ENCODE measurements around the gene IPO5. TPM values are rescaled to one million over a fixed set of nuclear protein-coding genes. Genes with fewer than 3 reads are reported as not detected.

IPO5 gene
- total RNA-seq, 1 donor from 2014 or later: 154 TPM

DNA sequence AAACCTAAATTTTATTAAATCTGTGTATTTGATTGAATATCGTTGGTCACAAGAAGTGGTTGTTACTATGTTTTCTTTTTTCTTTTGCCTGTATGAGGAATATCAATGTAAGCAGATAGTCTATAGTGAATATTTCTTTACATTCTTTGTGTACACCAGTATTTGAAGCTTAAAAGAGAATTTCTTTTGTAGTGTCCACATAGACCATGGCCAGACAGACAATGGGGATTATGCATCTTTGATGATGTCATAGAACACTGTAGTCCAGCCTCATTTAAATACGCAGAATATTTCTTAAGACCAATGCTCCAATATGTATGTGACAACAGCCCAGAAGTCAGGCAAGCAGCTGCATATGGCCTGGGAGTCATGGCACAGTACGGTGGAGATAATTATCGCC, 64.8 kb downstream of the IPO5 start:
- Mint-ChIP-seq H3K27ac (ENCODE audit: unreplicated experiment) (no peak overlapping the region), H3K4me1 (ENCODE audit: unreplicated experiment) (peaks cover 14% of the 10 kb centered on the region), H3K27me3 (ENCODE audit: unreplicated experiment) (no peaks in the 10 kb centered on the region), H3K9me3 (ENCODE audit: unreplicated experiment) (no peaks in the 10 kb centered on the region), H3K36me3 (ENCODE audit: low read depth, unreplicated experiment) (peaks cover 15% of the 10 kb centered on the region), H3K4me3 (ENCODE audit: unreplicated experiment) (no peak overlapping the region)
- DNase-seq (ENCODE audit: low spot score): no peak
- TF ChIP-seq, protein P1, sequence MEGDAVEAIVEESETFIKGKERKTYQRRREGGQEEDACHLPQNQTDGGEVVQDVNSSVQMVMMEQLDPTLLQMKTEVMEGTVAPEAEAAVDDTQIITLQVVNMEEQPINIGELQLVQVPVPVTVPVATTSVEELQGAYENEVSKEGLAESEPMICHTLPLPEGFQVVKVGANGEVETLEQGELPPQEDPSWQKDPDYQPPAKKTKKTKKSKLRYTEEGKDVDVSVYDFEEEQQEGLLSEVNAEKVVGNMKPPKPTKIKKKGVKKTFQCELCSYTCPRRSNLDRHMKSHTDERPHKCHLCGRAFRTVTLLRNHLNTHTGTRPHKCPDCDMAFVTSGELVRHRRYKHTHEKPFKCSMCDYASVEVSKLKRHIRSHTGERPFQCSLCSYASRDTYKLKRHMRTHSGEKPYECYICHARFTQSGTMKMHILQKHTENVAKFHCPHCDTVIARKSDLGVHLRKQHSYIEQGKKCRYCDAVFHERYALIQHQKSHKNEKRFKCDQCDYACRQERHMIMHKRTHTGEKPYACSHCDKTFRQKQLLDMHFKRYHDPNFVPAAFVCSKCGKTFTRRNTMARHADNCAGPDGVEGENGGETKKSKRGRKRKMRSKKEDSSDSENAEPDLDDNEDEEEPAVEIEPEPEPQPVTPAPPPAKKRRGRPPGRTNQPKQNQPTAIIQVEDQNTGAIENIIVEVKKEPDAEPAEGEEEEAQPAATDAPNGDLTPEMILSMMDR (IDR thresholded peaks at IDR 0.05; ENCODE audit: unreplicated experiment): no peak

DNA sequence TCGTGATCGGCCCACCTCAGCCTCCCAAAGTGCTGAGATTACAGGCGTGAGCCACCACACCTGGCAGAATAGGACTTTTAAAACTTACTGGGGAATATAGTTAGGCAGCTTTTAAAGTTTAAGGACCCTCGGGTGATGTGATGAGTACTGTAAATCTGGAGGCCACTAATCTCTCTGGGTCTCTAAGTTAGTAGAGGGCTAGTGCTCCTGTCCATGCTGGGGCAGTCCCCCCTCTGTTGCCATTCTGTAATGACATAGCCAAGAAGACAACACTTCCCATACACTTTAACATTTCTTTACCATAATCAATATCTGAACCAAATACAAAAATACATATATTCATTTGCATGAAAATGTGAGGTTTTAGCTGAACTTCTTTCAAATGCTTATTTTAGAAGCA, 65.7 kb downstream of the IPO5 start:
- no peaks in the 10 kb centered on the region for H3K27me3 Mint-ChIP-seq (ENCODE audit: unreplicated experiment)
- TF ChIP-seq, protein P1 (IDR thresholded peaks at IDR 0.05; ENCODE audit: unreplicated experiment): no peak
- H3K9me3 Mint-ChIP-seq (ENCODE audit: unreplicated experiment): no peaks in the 10 kb centered on the region
- peaks cover 14% of the 10 kb centered on the region for H3K4me1 Mint-ChIP-seq (ENCODE audit: unreplicated experiment)
- no peak for DNase-seq (ENCODE audit: low spot score)
- peaks cover 15% of the 10 kb centered on the region for H3K36me3 Mint-ChIP-seq (ENCODE audit: low read depth, unreplicated experiment)
- peak overlapping the region; percentile 66 for H3K27ac Mint-ChIP-seq (ENCODE audit: unreplicated experiment)
- peak overlapping the region; percentile 37 for H3K4me3 Mint-ChIP-seq (ENCODE audit: unreplicated experiment)

DNA sequence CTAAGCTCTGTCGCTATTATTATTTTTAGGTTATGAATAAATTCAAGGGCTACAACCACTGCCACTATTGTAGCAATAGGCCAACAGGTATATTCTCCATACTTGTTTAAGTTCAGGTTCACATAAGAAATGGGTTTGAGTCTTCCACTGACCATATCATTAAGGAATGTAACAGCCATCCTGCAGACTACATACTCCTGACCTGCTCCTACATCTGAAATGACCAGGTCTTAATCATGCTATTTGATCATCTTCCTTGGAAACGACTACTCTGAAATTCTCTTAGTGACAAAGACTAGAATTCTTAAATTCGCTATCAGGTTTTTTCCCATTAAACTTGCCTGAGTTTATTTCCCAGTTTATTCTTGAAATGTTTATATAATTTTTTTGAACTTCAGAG, 66.8 kb downstream of the IPO5 start:
- TF ChIP-seq, protein P1 (IDR thresholded peaks at IDR 0.05; ENCODE audit: unreplicated experiment): no peak
- no peak overlapping the region for H3K27ac Mint-ChIP-seq (ENCODE audit: unreplicated experiment)
- no peaks in the 10 kb centered on the region for H3K27me3 Mint-ChIP-seq (ENCODE audit: unreplicated experiment)
- H3K36me3 Mint-ChIP-seq (ENCODE audit: low read depth, unreplicated experiment): peaks cover 15% of the 10 kb centered on the region
- H3K4me1 Mint-ChIP-seq (ENCODE audit: unreplicated experiment): peaks cover 8% of the 10 kb centered on the region
- DNase-seq (ENCODE audit: low spot score): no peak
- H3K4me3 Mint-ChIP-seq (ENCODE audit: unreplicated experiment): no peak overlapping the region
- no peaks in the 10 kb centered on the region for H3K9me3 Mint-ChIP-seq (ENCODE audit: unreplicated experiment)

DNA sequence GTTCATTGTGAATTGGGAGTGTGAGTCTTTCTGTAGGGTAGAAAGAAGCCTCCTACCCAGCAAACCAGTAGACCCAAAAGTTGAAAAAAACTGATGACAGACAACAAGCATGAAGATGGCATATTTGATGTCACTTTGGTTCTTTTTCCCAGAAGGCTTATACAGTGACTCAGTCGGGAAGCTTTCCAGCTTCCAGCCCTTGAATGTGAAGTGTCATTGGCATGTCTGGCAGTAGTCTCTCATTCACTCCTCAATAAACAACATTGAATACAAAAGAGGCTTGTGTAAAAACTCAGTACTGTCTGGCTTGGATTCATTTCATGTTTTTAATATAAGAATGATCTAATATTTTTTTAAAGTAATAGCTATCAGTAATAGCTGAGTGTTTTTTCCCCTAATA, 68.7 kb downstream of the IPO5 start:
- Mint-ChIP-seq H3K4me1 (ENCODE audit: unreplicated experiment) (peaks cover 16% of the 10 kb centered on the region), H3K27ac (ENCODE audit: unreplicated experiment) (no peak overlapping the region), H3K4me3 (ENCODE audit: unreplicated experiment) (no peak overlapping the region), H3K36me3 (ENCODE audit: low read depth, unreplicated experiment) (peaks cover 12% of the 10 kb centered on the region), H3K9me3 (ENCODE audit: unreplicated experiment) (no peaks in the 10 kb centered on the region), H3K27me3 (ENCODE audit: unreplicated experiment) (no peaks in the 10 kb centered on the region)
- TF ChIP-seq, protein P1 (IDR thresholded peaks at IDR 0.05; ENCODE audit: unreplicated experiment): no peak
- no peak for DNase-seq (ENCODE audit: low spot score)

DNA sequence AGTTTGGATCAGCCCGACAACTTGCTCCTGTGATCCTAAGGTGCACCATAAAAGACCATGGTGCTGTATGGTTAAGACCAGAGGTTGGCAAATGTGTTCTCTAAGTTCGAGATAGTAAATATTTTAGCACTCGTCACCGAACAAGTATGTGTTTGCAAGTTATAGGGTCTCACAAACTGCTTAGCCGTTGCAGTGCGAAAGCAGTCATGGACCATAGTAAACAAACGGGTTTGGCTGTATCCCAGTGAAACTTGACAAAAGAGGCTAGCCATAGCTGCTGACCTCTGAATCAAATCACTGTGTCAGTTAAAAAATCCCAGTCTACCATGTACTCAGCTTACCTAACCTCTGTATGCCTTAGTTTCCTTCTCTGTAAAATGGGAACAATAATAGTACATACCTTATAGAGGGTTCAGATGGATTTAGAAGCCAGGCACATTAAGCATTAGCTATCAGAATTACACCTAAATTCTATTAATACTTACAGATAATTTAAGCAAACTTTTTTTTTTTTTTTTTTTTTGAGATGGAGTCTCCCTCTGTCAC, 72.1 kb downstream of the IPO5 start:
- TF ChIP-seq, protein P1 (IDR thresholded peaks at IDR 0.05; ENCODE audit: unreplicated experiment): no peak
- Mint-ChIP-seq H3K36me3 (ENCODE audit: low read depth, unreplicated experiment) (no peaks in the 10 kb centered on the region), H3K4me3 (ENCODE audit: unreplicated experiment) (no peak overlapping the region), H3K9me3 (ENCODE audit: unreplicated experiment) (no peaks in the 10 kb centered on the region), H3K27ac (ENCODE audit: unreplicated experiment) (no peak overlapping the region), H3K27me3 (ENCODE audit: unreplicated experiment) (no peaks in the 10 kb centered on the region), H3K4me1 (ENCODE audit: unreplicated experiment) (peaks cover 7% of the 10 kb centered on the region)
- no peak for DNase-seq (ENCODE audit: low spot score)

Data from endothelial cell (in vitro differentiated cells).